Mesenchymal stem cell (in vitro differentiated cells and primary cell): ENCODE data around the gene RSF1.

Source experiments
- DNase-seq: peaks from one replicate; pipeline ENCODE4 v3.0.0-alpha.2; 2013
- H2AFZ ChIP-seq: one replicate; pipeline ENCODE4 v1.6.1; 2013; ENCODE audit warnings: low read depth, mild to moderate bottlenecking, control low read depth, inconsistent platforms, low read length, moderate library complexity
- H2AK5ac ChIP-seq: 2 replicates; pipeline ENCODE4 v1.6.1; 2013; ENCODE audit warnings: low read length, moderate library complexity, mild to moderate bottlenecking, inconsistent platforms; ENCODE audit not compliant: severe bottlenecking
- H2BK120ac ChIP-seq: one replicate; pipeline ENCODE4 v1.6.1; 2013; ENCODE audit warnings: low read depth, mild to moderate bottlenecking, inconsistent platforms, low read length, moderate library complexity
- H2BK12ac ChIP-seq, 2 experiments: one replicate each; pipeline ENCODE4 v1.6.1; 2013; ENCODE audit warnings: inconsistent platforms in 2 of 2, low read length in 2 of 2, mild to moderate bottlenecking in 2 of 2, moderate library complexity in 2 of 2, control low read depth in 1 of 2
- H2BK15ac ChIP-seq: one replicate; pipeline ENCODE4 v1.6.1; 2013; ENCODE audit warnings: mild to moderate bottlenecking, low read depth, inconsistent platforms; ENCODE audit not compliant: poor library complexity, severe bottlenecking
- H2BK5ac ChIP-seq: 2 replicates; pipeline ENCODE4 v1.6.1; 2013; ENCODE audit warnings: low read depth, mild to moderate bottlenecking, low read length, control low read depth, inconsistent platforms; ENCODE audit not compliant: poor library complexity, severe bottlenecking
- H3K14ac ChIP-seq, 2 experiments: one replicate each; pipeline ENCODE4 v1.6.1; 2013; ENCODE audit warnings: inconsistent platforms in 2 of 2, low read length in 2 of 2, control low read depth in 1 of 2, mild to moderate bottlenecking in 1 of 2, moderate library complexity in 1 of 2
- H3K18ac ChIP-seq, 2 experiments: one replicate each; pipeline ENCODE4 v1.6.1; 2013; ENCODE audit warnings: inconsistent platforms in 2 of 2, low read length in 2 of 2, control low read depth in 1 of 2, low read depth in 1 of 2, mild to moderate bottlenecking in 1 of 2
- H3K23ac ChIP-seq, 2 experiments: one replicate each; pipeline ENCODE4 v1.6.1; 2013; ENCODE audit warnings: inconsistent platforms in 2 of 2, low read length in 2 of 2, mild to moderate bottlenecking in 2 of 2, moderate library complexity in 2 of 2, control low read depth in 1 of 2
- H3K27ac ChIP-seq: 2 replicates; pipeline ENCODE4 v1.5.1; 2013; ENCODE audit warnings: mild to moderate bottlenecking, moderate library complexity, low read length, control low read depth, inconsistent platforms; ENCODE audit not compliant: poor library complexity, severe bottlenecking
- H3K27me3 ChIP-seq, 2 experiments: 2 replicates each; pipeline versions ENCODE4 v1.6.1 to v1.7.0; 2013; ENCODE audit warnings: low read length in 2 of 2, mild to moderate bottlenecking in 2 of 2, moderate library complexity in 2 of 2, control low read depth in 1 of 2, inconsistent platforms in 1 of 2; ENCODE audit not compliant: control insufficient read depth in 1 of 2, insufficient read depth in 1 of 2
- H3K36me3 ChIP-seq, 2 experiments: 2 replicates each; pipeline versions ENCODE4 v1.6.1 to v1.7.0; 2013; ENCODE audit warnings: low read length in 2 of 2, control low read depth in 1 of 2, inconsistent platforms in 1 of 2, low read depth in 1 of 2, mild to moderate bottlenecking in 1 of 2; ENCODE audit not compliant: insufficient read depth in 2 of 2, control insufficient read depth in 1 of 2
- H3K4ac ChIP-seq, 2 experiments: one replicate each; pipeline ENCODE4 v1.6.1; 2013; ENCODE audit warnings: inconsistent platforms in 2 of 2, low read length in 2 of 2, mild to moderate bottlenecking in 2 of 2, moderate library complexity in 2 of 2, control low read depth in 1 of 2, low read depth in 1 of 2
- H3K4me1 ChIP-seq: 2 replicates; pipeline ENCODE4 v1.6.1; 2013; ENCODE audit warnings: low read depth, low read length, control low read depth; ENCODE audit not compliant: control insufficient read depth, insufficient read depth
- H3K4me2 ChIP-seq: 2 replicates; pipeline ENCODE4 v1.6.1; 2013; ENCODE audit warnings: low read length, mild to moderate bottlenecking, inconsistent platforms; ENCODE audit not compliant: poor library complexity, severe bottlenecking
- H3K4me3 ChIP-seq, 2 experiments: 2 replicates each; pipeline versions ENCODE4 v1.5.1 to v1.7.0; 2013; ENCODE audit warnings: low read length in 2 of 2, mild to moderate bottlenecking in 2 of 2, control low read depth in 1 of 2, low read depth in 1 of 2; ENCODE audit not compliant: insufficient read depth in 1 of 2
- H3K79me1 ChIP-seq: replicated peaks from 2 replicates; pipeline ENCODE4 v1.6.1; 2013; ENCODE audit warnings: mild to moderate bottlenecking, control low read depth, low read length, inconsistent platforms; ENCODE audit not compliant: poor library complexity, severe bottlenecking
- H3K9ac ChIP-seq: 2 replicates; pipeline ENCODE4 v1.7.0; 2013; ENCODE audit warnings: mild to moderate bottlenecking, low read length, moderate library complexity
- H3K9me3 ChIP-seq: 2 replicates; pipeline ENCODE4 v1.7.0; 2013; ENCODE audit warnings: mild to moderate bottlenecking, low read length; ENCODE audit not compliant: control insufficient read depth
- H4K8ac ChIP-seq: one replicate; pipeline ENCODE4 v1.6.1; 2013; ENCODE audit warnings: inconsistent platforms, mild to moderate bottlenecking, low read length, moderate library complexity
- H4K91ac ChIP-seq: one replicate; pipeline ENCODE4 v1.6.1; 2013; ENCODE audit warnings: mild to moderate bottlenecking, low read length, inconsistent platforms
- WGBS: methylation state at CpG from one replicate; pipeline ENCODE4 v1.1.7; 2013; ENCODE audit warnings: mixed read lengths; 5-methylcytosine and 5-hydroxymethylcytosine counted together

RSF1 gene

DNA sequence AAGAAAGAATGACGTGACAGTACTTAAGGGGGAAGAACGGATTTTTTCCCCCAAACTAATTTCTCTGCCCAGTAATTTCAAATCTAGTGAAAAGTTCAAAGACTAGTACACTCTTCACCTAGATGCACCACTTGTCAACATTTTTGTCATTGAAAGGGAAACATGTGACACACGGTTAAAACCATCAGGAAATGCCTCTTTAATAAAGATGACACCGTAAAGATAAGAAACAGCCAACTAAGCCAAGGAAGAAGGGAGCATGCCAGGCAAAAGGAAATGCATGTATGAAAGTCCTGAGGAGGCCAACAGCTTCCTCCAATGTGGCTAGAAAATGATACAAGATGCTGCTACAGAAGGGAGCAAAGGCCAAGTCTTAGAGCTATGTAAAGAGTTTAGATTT, 49.4 kb downstream of the RSF1 start:
- Histone ChIP-seq H3K18ac (no peak overlapping the region), H3K79me1 (peaks cover 6% of the 10 kb centered on the region), H3K14ac (no peak overlapping the region), H3K9me3 (no peaks in the 10 kb centered on the region), H2BK12ac (no peak overlapping the region), H3K36me3 (peaks cover 0 to 5% of the 10 kb centered on the region in 2 experiments), H2BK15ac (no peak overlapping the region), H3K27ac (no peak overlapping the region), H3K4me3 (no peak overlapping the region), H3K9ac (no peak overlapping the region), H2BK5ac (no peak overlapping the region), H3K23ac (no peak overlapping the region), H2AK5ac (no peak overlapping the region), H3K4me2 (no peak overlapping the region), H3K27me3 (no peaks in the 10 kb centered on the region), H2AFZ (no peak overlapping the region), H2BK120ac (no peak overlapping the region), H4K91ac (no peak overlapping the region), H3K4me1 (no peaks in the 10 kb centered on the region), H4K8ac (no peak overlapping the region), H3K4ac (no peak overlapping the region)
- 59% methylated on average over 4 of the region's 4 CpGs for WGBS
- no peak for DNase-seq

DNA sequence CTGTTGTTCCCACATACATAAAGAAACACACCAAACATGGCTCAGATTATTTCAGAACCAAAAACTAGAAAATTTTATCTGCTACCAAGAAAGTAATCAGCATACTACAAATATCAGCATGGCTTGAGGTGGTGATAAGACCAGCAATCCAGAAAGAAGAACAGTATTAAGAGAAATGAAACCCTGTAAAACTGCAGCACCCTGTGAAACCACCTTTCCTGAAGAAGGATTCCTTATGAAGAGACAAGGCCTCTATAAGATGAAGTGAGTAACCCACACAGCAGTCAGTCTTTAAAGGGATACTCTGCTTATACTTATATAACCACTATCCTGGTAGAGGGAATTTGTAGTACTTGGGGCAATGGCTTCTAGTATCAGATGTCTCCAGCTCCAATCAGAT, 49.9 kb downstream of the RSF1 start:
- H3K27ac ChIP-seq: no peak overlapping the region
- no peaks in the 10 kb centered on the region for H3K4me1 ChIP-seq
- H3K4me3 ChIP-seq: no peak overlapping the region
- peaks cover 0 to 3% of the 10 kb centered on the region in 2 experiments for H3K36me3 ChIP-seq
- DNase-seq: no peak
- H3K9me3 ChIP-seq: no peaks in the 10 kb centered on the region
- no peaks in the 10 kb centered on the region for H3K27me3 ChIP-seq
- no peak overlapping the region for H3K14ac ChIP-seq
- no peak overlapping the region for H2AK5ac ChIP-seq
- H3K18ac ChIP-seq: no peak overlapping the region
- H2BK12ac ChIP-seq: no peak overlapping the region
- peaks cover 6% of the 10 kb centered on the region for H3K79me1 ChIP-seq
- H2AFZ ChIP-seq: no peak overlapping the region
- no peak overlapping the region for H3K4me2 ChIP-seq
- no peak overlapping the region for H4K8ac ChIP-seq
- no peak overlapping the region for H4K91ac ChIP-seq
- H3K9ac ChIP-seq: no peak overlapping the region
- no peak overlapping the region for H3K4ac ChIP-seq
- H2BK15ac ChIP-seq: no peak overlapping the region
- no peak overlapping the region for H2BK120ac ChIP-seq
- no peak overlapping the region for H3K23ac ChIP-seq
- H2BK5ac ChIP-seq: no peak overlapping the region

DNA sequence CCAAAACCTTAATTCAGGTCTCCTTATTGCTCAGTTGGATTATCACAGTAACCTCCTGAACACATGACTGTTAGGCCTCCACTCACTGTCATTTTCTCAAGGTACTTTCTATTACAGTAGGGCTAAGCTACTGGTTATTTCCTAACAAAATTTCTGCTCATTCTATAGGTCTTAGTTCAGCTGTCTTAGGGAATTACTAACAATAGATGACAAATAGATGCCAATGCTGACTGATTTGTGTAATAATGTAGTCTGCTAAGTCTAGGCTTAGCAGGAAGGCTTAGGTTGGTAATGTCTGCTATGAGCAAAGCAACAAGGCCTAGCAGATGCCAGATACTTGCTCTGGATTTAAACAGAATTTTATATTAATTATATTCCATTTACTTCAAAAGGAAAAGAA, 58.1 kb downstream of the RSF1 start:
- H3K79me1 ChIP-seq: peaks cover 21% of the 10 kb centered on the region
- H2AK5ac ChIP-seq: no peak overlapping the region
- no peak overlapping the region for H3K23ac ChIP-seq
- H4K8ac ChIP-seq: no peak overlapping the region
- H3K14ac ChIP-seq: no peak overlapping the region
- no peak for DNase-seq
- H3K4me3 ChIP-seq: no peak overlapping the region
- H2BK120ac ChIP-seq: no peak overlapping the region
- no peaks in the 10 kb centered on the region for H3K27me3 ChIP-seq
- no peak overlapping the region for H3K4ac ChIP-seq
- H2BK12ac ChIP-seq: no peak overlapping the region
- no peak overlapping the region for H2BK15ac ChIP-seq
- H2AFZ ChIP-seq: no peak overlapping the region
- peaks cover 12 to 60% of the 10 kb centered on the region in 2 experiments for H3K36me3 ChIP-seq
- H3K9ac ChIP-seq: no peak overlapping the region
- peaks cover 5% of the 10 kb centered on the region for H3K4me1 ChIP-seq
- H3K4me2 ChIP-seq: no peak overlapping the region
- H3K27ac ChIP-seq: no peak overlapping the region
- no peak overlapping the region for H4K91ac ChIP-seq
- no peak overlapping the region for H3K18ac ChIP-seq
- no peaks in the 10 kb centered on the region for H3K9me3 ChIP-seq
- no peak overlapping the region for H2BK5ac ChIP-seq

DNA sequence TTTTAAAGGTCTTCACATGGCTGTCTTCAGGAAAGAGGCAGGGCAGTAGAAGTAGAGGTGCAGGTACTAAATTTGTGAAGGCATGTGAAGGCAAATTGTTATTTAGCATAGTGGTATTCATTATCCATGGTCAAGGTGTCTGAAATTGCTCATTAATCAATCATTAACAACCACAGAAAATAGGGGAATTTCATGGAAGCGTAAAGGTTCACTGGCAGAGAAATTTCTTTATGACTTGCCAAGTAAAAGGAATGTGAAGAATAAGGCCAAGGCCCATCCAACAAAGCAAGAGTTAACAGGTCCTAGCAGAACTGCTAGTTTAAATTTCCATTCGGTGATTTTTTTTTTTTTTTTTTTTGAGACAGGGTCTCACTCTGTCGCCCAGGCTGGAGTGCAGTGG, 59.0 kb downstream of the RSF1 start:
- no peak overlapping the region for H3K23ac ChIP-seq

More for the DNA sequence above, 59.0 kb downstream of the RSF1 start:
- DNase-seq: no peak
- Histone ChIP-seq H2BK120ac (no peak overlapping the region), H3K36me3 (peaks cover 12 to 62% of the 10 kb centered on the region in 2 experiments), H2AK5ac (no peak overlapping the region), H3K18ac (no peak overlapping the region), H3K4me3 (no peak overlapping the region), H4K91ac (no peak overlapping the region), H2BK5ac (no peak overlapping the region), H2BK12ac (no peak overlapping the region), H2BK15ac (no peak overlapping the region), H3K9ac (no peak overlapping the region), H2AFZ (no peak overlapping the region), H3K79me1 (peaks cover 24% of the 10 kb centered on the region), H3K14ac (no peak overlapping the region), H4K8ac (no peak overlapping the region), H3K9me3 (no peaks in the 10 kb centered on the region), H3K27me3 (no peaks in the 10 kb centered on the region), H3K4me1 (peaks cover 5% of the 10 kb centered on the region), H3K4ac (no peak overlapping the region), H3K4me2 (no peak overlapping the region), H3K27ac (peak overlapping the region; percentile 30)
- 96% methylated on average over 3 of the region's 3 CpGs for WGBS
